SHP77 treated with DMSO at 0.1 percent for 48 hours (cell line): ENCODE measurements around the gene NCK2.
A peak's percentile ranks its signal among the peaks of the same experiment; 100 is the strongest.
"Not testable (repeated sequence)": the region's sequence is repeated elsewhere in the genome, so short reads cannot be mapped to it uniquely, and the experiment has no call there.

ENCODE experiments used
- DNase-seq: peaks from one replicate; lab custom pipeline; 2025; lab: John Stamatoyannopoulos, UW

NCK2 gene

GRCh38 chr2:105894327-105894944 lies 149.7 kb downstream of the NCK2 start:
- no peak for DNase-seq

GRCh38 chr2:105895990-105896764 lies 151.5 kb downstream of the NCK2 start:
- no peak for DNase-seq

- no peak for DNase-seq
Measured at GRCh38 chr2:105896765-105897163, 152.1 kb downstream of the NCK2 start.

GRCh38 chr2:105897694-105898093 lies 153.0 kb downstream of the NCK2 start:
- DNase-seq, result not testable (repeated sequence)

GRCh38 chr2:105903051-105903674 lies 158.5 kb downstream of the NCK2 start:
- no peak for DNase-seq

- DNase-seq, result no peak
Measured at GRCh38 chr2:105904938-105905337, 160.2 kb downstream of the NCK2 start.

GRCh38 chr2:105906481-105906880 lies 161.8 kb downstream of the NCK2 start:
- no peak for DNase-seq

GRCh38 chr2:105907184-105907583 lies 162.5 kb downstream of the NCK2 start:
- no peak for DNase-seq

GRCh38 chr2:105909215-105909614 lies 164.5 kb downstream of the NCK2 start:
- no peak for DNase-seq

- DNase-seq, result peak; percentile 43
Measured at GRCh38 chr2:105910497-105911238, 166.0 kb downstream of the NCK2 start.

- DNase-seq, result no peak
Measured at GRCh38 chr2:105911425-105911824, 166.7 kb downstream of the NCK2 start.

GRCh38 chr2:105912081-105912480 lies 167.4 kb downstream of the NCK2 start:
- no peak for DNase-seq

- no peak for DNase-seq
Measured at GRCh38 chr2:105915005-105915558, 170.4 kb downstream of the NCK2 start.

- DNase-seq, result no peak
Measured at GRCh38 chr2:105917226-105917625, 172.5 kb downstream of the NCK2 start.

GRCh38 chr2:105917688-105918087 lies 173.0 kb downstream of the NCK2 start:
- DNase-seq, result no peak

GRCh38 chr2:105919191-105919811 lies 174.6 kb downstream of the NCK2 start:
- peak; percentile 47 for DNase-seq

GRCh38 chr2:105919826-105920225 lies 175.1 kb downstream of the NCK2 start:
- DNase-seq, result no peak

- no peak for DNase-seq
Measured at GRCh38 chr2:105924271-105924670, 179.6 kb downstream of the NCK2 start.

- DNase-seq, result no peak
Measured at GRCh38 chr2:105924932-105925331, 180.2 kb downstream of the NCK2 start.

GRCh38 chr2:105925390-105925789 lies 180.7 kb downstream of the NCK2 start:
- DNase-seq, result no peak

- DNase-seq, result no peak
Measured at GRCh38 chr2:105926960-105927678, 182.4 kb downstream of the NCK2 start.
